Measurements from ENCODE around the gene PTS. TPM values are rescaled to one million over a fixed set of nuclear protein-coding genes. Genes with fewer than 3 reads are reported as not detected.

Gene PTS
- total RNA-seq, 1 experiment from 2014 or later = 26.7 TPM

DNA sequence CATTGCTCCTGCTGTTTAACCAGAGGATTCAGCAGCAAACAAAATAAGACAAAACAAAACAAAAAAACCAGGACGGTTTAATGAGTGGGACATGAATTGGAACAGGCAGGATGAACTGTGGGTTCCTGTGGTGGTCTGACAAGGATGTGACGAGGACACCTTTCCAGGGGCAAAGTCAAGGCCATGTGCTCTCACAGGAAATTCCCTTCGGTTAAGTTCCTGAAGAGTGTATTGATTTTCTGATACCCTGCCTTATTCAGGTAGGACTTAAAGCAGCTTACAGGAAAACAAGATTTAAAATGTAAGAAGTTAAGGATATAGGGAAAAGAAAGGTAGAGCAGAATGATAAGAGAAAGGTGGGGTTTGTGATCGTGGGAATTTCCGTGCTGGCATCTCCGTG, 42.9 kb downstream of the PTS start:
- Mint-ChIP-seq H3K9me3 (0 out of 2 replicates have a peak, but pooled peaks cover 2% of the 10 kb centered on the region), H3K4me1 (peaks cover 7% of the 10 kb centered on the region), H3K27ac (no peak overlapping the region), H3K4me3 (no peak overlapping the region), H3K36me3 (no peaks in the 10 kb centered on the region), H3K27me3 (ENCODE audit: low read depth) (no peaks in the 10 kb centered on the region)
- TF ChIP-seq, protein P1, sequence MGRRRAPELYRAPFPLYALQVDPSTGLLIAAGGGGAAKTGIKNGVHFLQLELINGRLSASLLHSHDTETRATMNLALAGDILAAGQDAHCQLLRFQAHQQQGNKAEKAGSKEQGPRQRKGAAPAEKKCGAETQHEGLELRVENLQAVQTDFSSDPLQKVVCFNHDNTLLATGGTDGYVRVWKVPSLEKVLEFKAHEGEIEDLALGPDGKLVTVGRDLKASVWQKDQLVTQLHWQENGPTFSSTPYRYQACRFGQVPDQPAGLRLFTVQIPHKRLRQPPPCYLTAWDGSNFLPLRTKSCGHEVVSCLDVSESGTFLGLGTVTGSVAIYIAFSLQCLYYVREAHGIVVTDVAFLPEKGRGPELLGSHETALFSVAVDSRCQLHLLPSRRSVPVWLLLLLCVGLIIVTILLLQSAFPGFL (CRISPR knock-in tag; IDR thresholded peaks at IDR 0.05; ENCODE audit: borderline replicate concordance) = no peak
- TF ChIP-seq ZNF263 (CRISPR knock-in tag; IDR thresholded peaks at IDR 0.05; ENCODE audit: low read depth) (no peak), GTF2I (CRISPR knock-in tag; conservative IDR thresholded peaks at IDR 0.05) (no peak), ELF4 (CRISPR knock-in tag; IDR thresholded peaks at IDR 0.05; ENCODE audit: low read depth) (no peak), FOXP1 (CRISPR knock-in tag; IDR thresholded peaks at IDR 0.05; ENCODE audit: borderline replicate concordance) (no peak), SOX15 (CRISPR knock-in tag; IDR thresholded peaks at IDR 0.05) (no peak), RELA (CRISPR knock-in tag; IDR thresholded peaks at IDR 0.05; ENCODE audit: borderline replicate concordance) (no peak), ZNF396 (CRISPR knock-in tag; IDR thresholded peaks at IDR 0.05; ENCODE audit: borderline replicate concordance) (no peak), NR2C2 (CRISPR knock-in tag; IDR thresholded peaks at IDR 0.05) (no peak), HMGA2 (CRISPR knock-in tag; IDR thresholded peaks at IDR 0.05) (no peak)
- TF ChIP-seq, protein P2, sequence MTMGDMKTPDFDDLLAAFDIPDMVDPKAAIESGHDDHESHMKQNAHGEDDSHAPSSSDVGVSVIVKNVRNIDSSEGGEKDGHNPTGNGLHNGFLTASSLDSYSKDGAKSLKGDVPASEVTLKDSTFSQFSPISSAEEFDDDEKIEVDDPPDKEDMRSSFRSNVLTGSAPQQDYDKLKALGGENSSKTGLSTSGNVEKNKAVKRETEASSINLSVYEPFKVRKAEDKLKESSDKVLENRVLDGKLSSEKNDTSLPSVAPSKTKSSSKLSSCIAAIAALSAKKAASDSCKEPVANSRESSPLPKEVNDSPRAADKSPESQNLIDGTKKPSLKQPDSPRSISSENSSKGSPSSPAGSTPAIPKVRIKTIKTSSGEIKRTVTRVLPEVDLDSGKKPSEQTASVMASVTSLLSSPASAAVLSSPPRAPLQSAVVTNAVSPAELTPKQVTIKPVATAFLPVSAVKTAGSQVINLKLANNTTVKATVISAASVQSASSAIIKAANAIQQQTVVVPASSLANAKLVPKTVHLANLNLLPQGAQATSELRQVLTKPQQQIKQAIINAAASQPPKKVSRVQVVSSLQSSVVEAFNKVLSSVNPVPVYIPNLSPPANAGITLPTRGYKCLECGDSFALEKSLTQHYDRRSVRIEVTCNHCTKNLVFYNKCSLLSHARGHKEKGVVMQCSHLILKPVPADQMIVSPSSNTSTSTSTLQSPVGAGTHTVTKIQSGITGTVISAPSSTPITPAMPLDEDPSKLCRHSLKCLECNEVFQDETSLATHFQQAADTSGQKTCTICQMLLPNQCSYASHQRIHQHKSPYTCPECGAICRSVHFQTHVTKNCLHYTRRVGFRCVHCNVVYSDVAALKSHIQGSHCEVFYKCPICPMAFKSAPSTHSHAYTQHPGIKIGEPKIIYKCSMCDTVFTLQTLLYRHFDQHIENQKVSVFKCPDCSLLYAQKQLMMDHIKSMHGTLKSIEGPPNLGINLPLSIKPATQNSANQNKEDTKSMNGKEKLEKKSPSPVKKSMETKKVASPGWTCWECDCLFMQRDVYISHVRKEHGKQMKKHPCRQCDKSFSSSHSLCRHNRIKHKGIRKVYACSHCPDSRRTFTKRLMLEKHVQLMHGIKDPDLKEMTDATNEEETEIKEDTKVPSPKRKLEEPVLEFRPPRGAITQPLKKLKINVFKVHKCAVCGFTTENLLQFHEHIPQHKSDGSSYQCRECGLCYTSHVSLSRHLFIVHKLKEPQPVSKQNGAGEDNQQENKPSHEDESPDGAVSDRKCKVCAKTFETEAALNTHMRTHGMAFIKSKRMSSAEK (CRISPR knock-in tag; IDR thresholded peaks at IDR 0.05; ENCODE audit: borderline replicate concordance) = no peak
- TF ChIP-seq, protein P3, sequence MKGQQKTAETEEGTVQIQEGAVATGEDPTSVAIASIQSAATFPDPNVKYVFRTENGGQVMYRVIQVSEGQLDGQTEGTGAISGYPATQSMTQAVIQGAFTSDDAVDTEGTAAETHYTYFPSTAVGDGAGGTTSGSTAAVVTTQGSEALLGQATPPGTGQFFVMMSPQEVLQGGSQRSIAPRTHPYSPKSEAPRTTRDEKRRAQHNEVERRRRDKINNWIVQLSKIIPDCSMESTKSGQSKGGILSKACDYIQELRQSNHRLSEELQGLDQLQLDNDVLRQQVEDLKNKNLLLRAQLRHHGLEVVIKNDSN (CRISPR knock-in tag; IDR thresholded peaks at IDR 0.05) = no peak
- TF ChIP-seq, protein P4, sequence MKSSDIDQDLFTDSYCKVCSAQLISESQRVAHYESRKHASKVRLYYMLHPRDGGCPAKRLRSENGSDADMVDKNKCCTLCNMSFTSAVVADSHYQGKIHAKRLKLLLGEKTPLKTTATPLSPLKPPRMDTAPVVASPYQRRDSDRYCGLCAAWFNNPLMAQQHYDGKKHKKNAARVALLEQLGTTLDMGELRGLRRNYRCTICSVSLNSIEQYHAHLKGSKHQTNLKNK (CRISPR knock-in tag; IDR thresholded peaks at IDR 0.05) = no peak
- TF ChIP-seq, protein P5, sequence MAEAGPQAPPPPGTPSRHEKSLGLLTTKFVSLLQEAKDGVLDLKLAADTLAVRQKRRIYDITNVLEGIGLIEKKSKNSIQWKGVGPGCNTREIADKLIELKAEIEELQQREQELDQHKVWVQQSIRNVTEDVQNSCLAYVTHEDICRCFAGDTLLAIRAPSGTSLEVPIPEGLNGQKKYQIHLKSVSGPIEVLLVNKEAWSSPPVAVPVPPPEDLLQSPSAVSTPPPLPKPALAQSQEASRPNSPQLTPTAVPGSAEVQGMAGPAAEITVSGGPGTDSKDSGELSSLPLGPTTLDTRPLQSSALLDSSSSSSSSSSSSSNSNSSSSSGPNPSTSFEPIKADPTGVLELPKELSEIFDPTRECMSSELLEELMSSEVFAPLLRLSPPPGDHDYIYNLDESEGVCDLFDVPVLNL (CRISPR knock-in tag; IDR thresholded peaks at IDR 0.05; ENCODE audit: borderline replicate concordance, low read depth) = no peak
- TF ChIP-seq, protein P6, sequence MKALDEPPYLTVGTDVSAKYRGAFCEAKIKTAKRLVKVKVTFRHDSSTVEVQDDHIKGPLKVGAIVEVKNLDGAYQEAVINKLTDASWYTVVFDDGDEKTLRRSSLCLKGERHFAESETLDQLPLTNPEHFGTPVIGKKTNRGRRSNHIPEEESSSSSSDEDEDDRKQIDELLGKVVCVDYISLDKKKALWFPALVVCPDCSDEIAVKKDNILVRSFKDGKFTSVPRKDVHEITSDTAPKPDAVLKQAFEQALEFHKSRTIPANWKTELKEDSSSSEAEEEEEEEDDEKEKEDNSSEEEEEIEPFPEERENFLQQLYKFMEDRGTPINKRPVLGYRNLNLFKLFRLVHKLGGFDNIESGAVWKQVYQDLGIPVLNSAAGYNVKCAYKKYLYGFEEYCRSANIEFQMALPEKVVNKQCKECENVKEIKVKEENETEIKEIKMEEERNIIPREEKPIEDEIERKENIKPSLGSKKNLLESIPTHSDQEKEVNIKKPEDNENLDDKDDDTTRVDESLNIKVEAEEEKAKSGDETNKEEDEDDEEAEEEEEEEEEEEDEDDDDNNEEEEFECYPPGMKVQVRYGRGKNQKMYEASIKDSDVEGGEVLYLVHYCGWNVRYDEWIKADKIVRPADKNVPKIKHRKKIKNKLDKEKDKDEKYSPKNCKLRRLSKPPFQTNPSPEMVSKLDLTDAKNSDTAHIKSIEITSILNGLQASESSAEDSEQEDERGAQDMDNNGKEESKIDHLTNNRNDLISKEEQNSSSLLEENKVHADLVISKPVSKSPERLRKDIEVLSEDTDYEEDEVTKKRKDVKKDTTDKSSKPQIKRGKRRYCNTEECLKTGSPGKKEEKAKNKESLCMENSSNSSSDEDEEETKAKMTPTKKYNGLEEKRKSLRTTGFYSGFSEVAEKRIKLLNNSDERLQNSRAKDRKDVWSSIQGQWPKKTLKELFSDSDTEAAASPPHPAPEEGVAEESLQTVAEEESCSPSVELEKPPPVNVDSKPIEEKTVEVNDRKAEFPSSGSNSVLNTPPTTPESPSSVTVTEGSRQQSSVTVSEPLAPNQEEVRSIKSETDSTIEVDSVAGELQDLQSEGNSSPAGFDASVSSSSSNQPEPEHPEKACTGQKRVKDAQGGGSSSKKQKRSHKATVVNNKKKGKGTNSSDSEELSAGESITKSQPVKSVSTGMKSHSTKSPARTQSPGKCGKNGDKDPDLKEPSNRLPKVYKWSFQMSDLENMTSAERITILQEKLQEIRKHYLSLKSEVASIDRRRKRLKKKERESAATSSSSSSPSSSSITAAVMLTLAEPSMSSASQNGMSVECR (CRISPR knock-in tag; IDR thresholded peaks at IDR 0.05; ENCODE audit: borderline replicate concordance) = no peak
- TF ChIP-seq, protein P7, sequence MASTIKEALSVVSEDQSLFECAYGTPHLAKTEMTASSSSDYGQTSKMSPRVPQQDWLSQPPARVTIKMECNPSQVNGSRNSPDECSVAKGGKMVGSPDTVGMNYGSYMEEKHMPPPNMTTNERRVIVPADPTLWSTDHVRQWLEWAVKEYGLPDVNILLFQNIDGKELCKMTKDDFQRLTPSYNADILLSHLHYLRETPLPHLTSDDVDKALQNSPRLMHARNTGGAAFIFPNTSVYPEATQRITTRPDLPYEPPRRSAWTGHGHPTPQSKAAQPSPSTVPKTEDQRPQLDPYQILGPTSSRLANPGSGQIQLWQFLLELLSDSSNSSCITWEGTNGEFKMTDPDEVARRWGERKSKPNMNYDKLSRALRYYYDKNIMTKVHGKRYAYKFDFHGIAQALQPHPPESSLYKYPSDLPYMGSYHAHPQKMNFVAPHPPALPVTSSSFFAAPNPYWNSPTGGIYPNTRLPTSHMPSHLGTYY (CRISPR knock-in tag; IDR thresholded peaks at IDR 0.05) = no peak
- TF ChIP-seq, protein P8, sequence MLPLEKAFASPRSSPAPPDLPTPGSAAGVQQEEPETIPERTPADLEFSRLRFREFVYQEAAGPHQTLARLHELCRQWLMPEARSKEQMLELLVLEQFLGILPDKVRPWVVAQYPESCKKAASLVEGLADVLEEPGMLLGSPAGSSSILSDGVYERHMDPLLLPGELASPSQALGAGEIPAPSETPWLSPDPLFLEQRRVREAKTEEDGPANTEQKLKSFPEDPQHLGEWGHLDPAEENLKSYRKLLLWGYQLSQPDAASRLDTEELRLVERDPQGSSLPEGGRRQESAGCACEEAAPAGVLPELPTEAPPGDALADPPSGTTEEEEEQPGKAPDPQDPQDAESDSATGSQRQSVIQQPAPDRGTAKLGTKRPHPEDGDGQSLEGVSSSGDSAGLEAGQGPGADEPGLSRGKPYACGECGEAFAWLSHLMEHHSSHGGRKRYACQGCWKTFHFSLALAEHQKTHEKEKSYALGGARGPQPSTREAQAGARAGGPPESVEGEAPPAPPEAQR (CRISPR knock-in tag; IDR thresholded peaks at IDR 0.05) = no peak
- ATAC-seq (no peak), DNase-seq (ENCODE audit: low spot score) (no peak)
- ChIA-PET POLR2A (no interaction called here), CTCF (interaction anchor here (6.1 kb wide), 1 partner anchor 11 kb away, joined by 22 read pairs; no protein-coding TSS in a partner anchor)
